AG04449 (cell line): ENCODE measurements around the gene CLEC4A.

Source experiments
- CTCF ChIA-PET: fragments of 350-600 bp; formaldehyde crosslinking; extraction: SDS; loops from one replicate; lab custom pipeline; 2021; ENCODE audit warnings: antibody characterized with exemption; lab: Yijun Ruan, JAX
- POLR2A ChIA-PET: fragments of 400-600, 350-600 bp; formaldehyde crosslinking; extraction: SDS; loops from one replicate; lab custom pipeline; 2020; ENCODE audit warnings: antibody characterized with exemption, inconsistent platforms; lab: Yijun Ruan, JAX
- DNase-seq: peaks from one replicate; pipeline ENCODE4 v3.0.0-alpha.2; 2010; ENCODE audit warnings: low read depth, low spot score
- H3K4me3 ChIP-seq: 2 replicates; pipeline ENCODE4 v1.5.1; 2011; ENCODE audit warnings: low read depth, mild to moderate bottlenecking, control low read depth, low read length
- CTCF ChIP-seq: IDR thresholded peaks from one replicate; pipeline ENCODE4 v1.5.1; 2011; ENCODE audit warnings: mild to moderate bottlenecking, moderate library complexity, low read length, control low read depth, inconsistent platforms; ENCODE audit not compliant: insufficient read depth; ENCODE audit errors: missing control alignments

CLEC4A gene

GRCh38 chr12:8123124-8123912 lies at the start of gene CLEC4A:
Gene CLEC4A (plus strand): TSS chr12:8123617. CDS start chr12:8123879, 262 bp downstream.
- no peak for DNase-seq
- H3K4me3 ChIP-seq: no peak within 1 kb of the TSS
- CTCF ChIA-PET: interaction anchor here (0.8 to 1.2 kb wide), 2 partner anchors 14 kb away, joined by 3 read pairs; no protein-coding TSS in a partner anchor
- no peak for TF ChIP-seq CTCF
- POLR2A ChIA-PET: no interaction called here

GRCh38 chr12:8075935-8076334 lies 47.5 kb upstream of the CLEC4A start:
- DNase-seq: no peak
- POLR2A ChIA-PET: no interaction called here
- TF ChIP-seq CTCF: no peak
- H3K4me3 ChIP-seq: no peak overlapping the region
- CTCF ChIA-PET: interaction anchor here (1.2 to 5.5 kb wide), 5 partner anchors 10 to 245 kb away, joined by 4 to 107 read pairs (median 11); partner anchors contain the start of gene C3AR1

GRCh38 chr12:8076366-8076765 lies 47.1 kb upstream of the CLEC4A start:
- CTCF ChIA-PET: interaction anchor here (1.2 to 5.5 kb wide), 6 partner anchors 10 to 246 kb away, joined by 4 to 107 read pairs (median 10); partner anchors contain the start of gene C3AR1
- no peak for TF ChIP-seq CTCF
- POLR2A ChIA-PET: no interaction called here
- no peak overlapping the region for H3K4me3 ChIP-seq
- no peak for DNase-seq

- no peak overlapping the region for H3K4me3 ChIP-seq
- CTCF ChIA-PET: interaction anchor here (0.6 to 5.5 kb wide), 14 partner anchors 10 to 247 kb away, joined by 3 to 107 read pairs (median 11); partner anchors contain the start of gene C3AR1
- no peak for DNase-seq
- POLR2A ChIA-PET: interaction anchor here (0.9 kb wide), 1 partner anchor 36 kb away, joined by 3 read pairs; no protein-coding TSS in a partner anchor
- TF ChIP-seq CTCF: no peak
These were observed 46.2 kb upstream of the CLEC4A start for GRCh38 chr12:8077207-8077606.

GRCh38 chr12:8078398-8078797 lies 45.0 kb upstream of the CLEC4A start:
- peak; percentile 44 for TF ChIP-seq CTCF
- no peak overlapping the region for H3K4me3 ChIP-seq
- CTCF ChIA-PET: interaction anchor here (0.6 to 5.5 kb wide), 20 partner anchors 9 to 248 kb away, joined by 3 to 107 read pairs (median 8); partner anchors contain the start of gene C3AR1
- DNase-seq: peak; percentile 52
- POLR2A ChIA-PET: interaction anchor here (0.9 kb wide), 1 partner anchor 44 kb away, joined by 3 read pairs; no protein-coding TSS in a partner anchor

GRCh38 chr12:8078916-8079315 lies 44.5 kb upstream of the CLEC4A start:
- no peak overlapping the region for H3K4me3 ChIP-seq
- no peak for DNase-seq
- TF ChIP-seq CTCF: no peak
- POLR2A ChIA-PET: interaction anchor here (0.9 kb wide), 1 partner anchor 44 kb away, joined by 3 read pairs; no protein-coding TSS in a partner anchor
- CTCF ChIA-PET: interaction anchor here (1.0 to 5.5 kb wide), 18 partner anchors 9 to 248 kb away, joined by 3 to 107 read pairs (median 10); partner anchors contain the start of gene C3AR1
